H54 (cell line): ENCODE measurements around the gene PIK3CD.
"Not testable (repeated sequence)": the region's sequence is repeated elsewhere in the genome, so short reads cannot be mapped to it uniquely, and the experiment has no call there.

Experiments
- DNase-seq: peaks from one replicate; pipeline ENCODE4 v3.0.0; 2011; ENCODE audit warnings: low spot score, mixed read lengths; ENCODE audit not compliant: insufficient read length
- FAIRE-seq: peaks from 3 replicates; lab custom pipeline; 2011; peaks lifted over from hg19 to GRCh38; lab: Jason Lieb, UNC
- POLR2A ChIP-seq: IDR thresholded peaks from 2 replicates; pipeline ENCODE4 v1.6.1; 2011; ENCODE audit warnings: low read depth, mild to moderate bottlenecking, low read length

PIK3CD gene

DNA sequence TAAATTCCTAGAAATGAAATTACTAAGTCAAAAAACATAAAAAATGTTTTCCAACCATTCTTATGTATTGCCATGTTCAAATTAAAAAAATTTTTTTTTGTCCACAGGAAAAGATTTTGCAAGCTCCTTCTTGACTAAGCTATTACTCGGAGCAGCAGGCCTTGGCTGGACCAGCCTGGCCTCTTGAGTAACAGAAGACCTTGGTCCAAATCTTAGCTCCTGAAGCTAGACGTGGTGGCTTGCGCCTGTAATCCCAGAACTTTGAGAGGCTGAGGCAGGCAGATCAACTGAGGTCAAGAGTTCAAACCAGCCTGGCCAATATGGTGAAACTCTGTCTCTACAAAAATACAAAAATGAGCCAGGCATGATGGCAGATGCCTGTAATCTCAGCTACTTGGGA lies 94.7 kb downstream of the PIK3CD start:
- DNase-seq (no peak), FAIRE-seq (no peak)
- TF ChIP-seq POLR2A: no peak

DNA sequence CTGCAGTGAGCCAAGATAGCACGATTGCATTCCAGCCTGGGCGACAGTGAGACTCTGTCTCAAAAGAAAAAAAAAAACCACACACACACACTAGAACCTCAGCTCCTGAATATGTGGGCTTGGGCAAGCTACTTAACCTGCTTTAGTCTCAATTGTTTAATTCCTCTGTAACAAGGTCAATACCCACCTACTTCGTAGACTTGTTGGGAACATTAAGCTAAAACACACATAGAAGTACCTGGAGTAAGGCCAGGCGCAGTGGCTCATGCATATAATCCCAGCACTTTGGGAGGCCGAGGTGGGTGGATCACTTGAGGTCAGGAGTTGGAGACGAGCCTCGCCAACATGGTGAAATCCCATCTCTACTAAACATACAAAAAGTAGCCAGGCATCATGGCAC lies 95.1 kb downstream of the PIK3CD start:
- DNase-seq: no peak
- no peak for TF ChIP-seq POLR2A

DNA sequence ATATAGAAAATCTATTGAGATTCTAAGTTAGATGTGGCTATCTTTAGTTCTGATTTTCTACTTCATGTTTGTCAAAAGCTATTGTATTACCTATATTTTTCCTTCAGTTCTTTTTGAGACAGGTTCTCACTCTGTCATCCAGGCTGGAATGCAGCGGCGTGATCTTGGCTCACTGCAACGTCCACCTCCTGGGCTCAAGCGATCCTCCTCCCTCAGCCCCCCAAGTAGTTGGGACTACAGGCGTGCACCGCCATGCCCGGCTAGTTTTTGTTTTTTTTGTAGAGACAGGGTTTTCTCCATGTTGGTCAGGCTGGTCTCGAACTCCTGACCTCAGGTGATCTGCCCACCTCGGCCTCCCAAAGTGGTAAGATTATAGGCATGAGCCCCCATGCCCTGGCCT lies 96.9 kb downstream of the PIK3CD start:
- not testable (repeated sequence) for FAIRE-seq, DNase-seq

More for the DNA sequence above, 95.1 kb downstream of the PIK3CD start:
- no peak for FAIRE-seq

DNA sequence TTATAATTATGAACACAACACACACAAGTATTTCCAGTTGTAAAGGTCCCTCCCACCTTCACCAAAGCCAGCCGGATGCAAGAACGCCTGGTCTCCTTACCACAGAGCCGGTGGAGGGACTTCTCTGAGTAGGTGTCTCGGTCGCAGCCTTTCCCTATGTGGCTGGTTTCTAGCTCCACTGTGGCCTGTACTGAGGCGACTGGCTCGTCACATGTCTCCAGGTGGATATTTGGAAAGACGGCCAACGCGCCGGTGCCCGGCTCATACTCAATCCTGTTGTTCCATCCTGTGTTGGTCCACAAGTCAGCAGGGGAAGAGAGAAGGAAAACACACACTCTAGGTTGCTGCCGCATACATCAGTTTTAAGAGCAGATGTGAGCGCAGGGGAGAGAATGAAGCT lies 97.8 kb downstream of the PIK3CD start:
- FAIRE-seq (no peak), DNase-seq (no peak)
- no peak for TF ChIP-seq POLR2A

DNA sequence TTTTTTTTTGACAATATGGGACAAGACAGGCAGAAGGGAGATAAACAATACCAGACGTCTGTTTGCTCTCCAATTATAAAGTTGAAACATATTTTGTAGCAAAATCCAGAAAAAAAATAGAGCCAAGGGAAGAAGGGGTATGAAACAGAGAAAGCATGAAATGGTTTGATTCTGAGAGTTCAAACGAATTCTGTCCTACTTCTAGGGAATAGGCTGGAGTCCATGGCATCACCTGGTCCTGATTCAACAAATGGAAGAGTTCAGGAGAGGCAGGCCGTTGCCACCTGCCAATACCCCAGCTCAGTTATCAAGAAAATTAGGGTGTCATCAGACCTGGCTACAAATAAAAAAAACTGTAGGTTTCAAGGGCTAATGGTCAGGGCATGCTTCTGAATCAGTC lies 100.4 kb downstream of the PIK3CD start:
- no peak for FAIRE-seq

DNA sequence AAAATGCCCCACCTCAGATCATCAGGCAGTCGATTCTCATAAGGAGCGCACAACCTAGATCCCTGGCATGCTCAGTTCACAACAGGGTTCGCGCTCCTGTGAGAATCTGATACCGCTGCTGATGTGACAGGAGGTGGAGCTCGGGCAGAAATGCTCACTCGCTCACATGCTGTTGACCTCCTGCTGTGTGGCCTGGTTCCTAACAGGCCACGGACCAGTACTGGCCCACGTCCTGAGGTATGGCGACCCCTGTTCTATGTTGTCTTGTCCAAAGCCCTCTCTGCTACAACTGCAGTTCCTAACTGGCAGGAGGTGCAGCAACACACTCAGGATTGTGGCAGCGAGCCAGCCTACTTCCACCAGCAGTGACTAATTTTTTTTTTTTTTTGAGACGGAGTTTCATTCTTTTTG lies 101.6 kb downstream of the PIK3CD start:
- no peak for TF ChIP-seq POLR2A
- DNase-seq (peak; percentile 51), FAIRE-seq (no peak)

More for the DNA sequence above, 100.4 kb downstream of the PIK3CD start:
- no peak for DNase-seq
- TF ChIP-seq POLR2A: no peak

DNA sequence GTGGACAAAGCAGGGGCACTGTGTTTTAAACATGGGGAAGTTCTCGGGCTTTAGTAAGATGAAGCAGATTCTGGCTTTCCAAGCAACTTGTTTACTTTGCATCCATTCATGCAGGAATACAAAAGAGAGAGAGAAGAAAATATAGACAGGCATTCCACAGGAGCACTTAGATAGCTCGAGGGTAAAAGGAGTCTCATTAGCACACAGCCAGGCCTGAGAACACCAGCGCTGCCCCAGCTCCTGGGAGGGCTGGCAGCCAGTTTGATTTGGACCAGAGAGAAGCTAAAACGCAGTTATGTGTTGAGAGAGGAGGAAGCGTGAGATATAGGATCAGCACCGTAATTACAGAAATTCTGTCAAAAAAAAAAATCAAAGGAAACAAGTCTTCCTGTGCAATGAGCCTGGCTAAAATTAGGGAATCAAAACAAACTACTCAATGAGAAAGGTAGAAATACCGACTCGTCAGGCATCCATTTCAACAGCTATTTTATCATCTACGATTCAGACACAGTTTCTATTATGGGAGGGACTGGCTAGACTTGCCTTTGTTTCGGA lies 104.0 kb downstream of the PIK3CD start:
- DNase-seq (no peak), FAIRE-seq (no peak)
- TF ChIP-seq POLR2A: no peak

DNA sequence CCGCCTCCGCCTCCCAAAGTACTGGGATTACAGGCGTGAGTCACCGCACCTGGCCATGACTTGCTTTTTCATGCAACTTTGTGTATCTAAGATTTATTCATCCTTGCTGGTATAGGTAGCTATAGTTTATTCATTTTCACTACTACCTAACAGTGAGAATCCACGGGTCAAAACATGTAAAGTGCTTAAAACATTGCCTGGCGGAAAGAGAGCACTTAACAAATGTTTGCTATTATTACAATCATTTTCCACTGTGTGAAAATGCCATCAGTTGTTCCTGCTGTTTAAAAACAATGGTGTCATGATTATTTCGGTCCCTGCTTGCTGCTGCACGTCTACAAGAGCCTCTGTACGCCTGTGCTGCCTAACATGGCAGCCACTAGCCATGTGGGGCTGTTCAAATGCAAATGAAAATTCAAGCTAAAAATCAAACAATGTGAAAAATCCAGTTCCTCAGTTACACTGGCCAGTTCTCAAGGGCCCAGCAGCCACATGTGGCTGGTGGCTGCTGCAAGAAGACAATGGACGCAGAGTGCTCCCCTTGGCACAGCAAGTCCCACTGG lies 107.1 kb downstream of the PIK3CD start:
- no peak for DNase-seq
- FAIRE-seq: no peak
- TF ChIP-seq POLR2A: no peak

DNA sequence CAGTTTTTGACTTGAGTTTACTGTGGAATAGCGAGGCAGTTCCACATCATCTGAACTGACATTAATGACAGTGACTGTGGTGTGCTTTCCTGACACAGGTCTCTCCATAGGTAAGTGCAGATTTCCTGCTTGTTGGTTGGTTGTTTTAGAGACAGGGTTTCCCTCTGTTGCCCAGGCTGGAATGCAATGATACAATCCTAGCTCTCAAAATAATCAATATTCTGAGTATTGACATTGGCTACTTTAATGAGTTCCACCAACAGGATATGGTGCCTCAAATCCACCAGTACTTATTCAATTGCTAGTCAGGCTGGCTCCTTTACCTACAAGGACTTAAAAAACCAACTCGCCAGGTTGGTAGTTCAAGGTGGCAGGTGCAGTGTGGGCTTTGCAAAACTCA lies 108.4 kb downstream of the PIK3CD start:
- DNase-seq: no peak
- no peak for TF ChIP-seq POLR2A
- no peak for FAIRE-seq

DNA sequence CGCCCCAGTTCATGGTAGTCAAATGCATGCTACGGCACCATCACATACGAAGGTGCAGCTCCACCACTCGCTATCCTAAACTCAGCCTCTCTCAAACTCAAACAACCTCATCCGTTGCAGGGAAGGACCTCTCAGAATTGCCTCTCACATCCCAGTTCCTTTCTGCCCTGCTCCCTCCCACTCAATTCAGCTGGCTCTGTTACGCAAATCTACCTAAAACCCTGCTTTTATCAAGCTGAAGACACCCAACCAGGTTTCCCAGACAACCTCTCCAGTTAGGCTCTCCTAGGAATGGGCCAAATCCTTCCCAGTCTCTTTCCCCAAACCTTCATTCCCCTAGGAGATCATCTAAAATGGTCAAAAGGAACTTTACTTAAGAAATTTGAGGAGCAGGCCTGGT lies 109.3 kb downstream of the PIK3CD start:
- no peak for TF ChIP-seq POLR2A
- FAIRE-seq (no peak), DNase-seq (no peak)

DNA sequence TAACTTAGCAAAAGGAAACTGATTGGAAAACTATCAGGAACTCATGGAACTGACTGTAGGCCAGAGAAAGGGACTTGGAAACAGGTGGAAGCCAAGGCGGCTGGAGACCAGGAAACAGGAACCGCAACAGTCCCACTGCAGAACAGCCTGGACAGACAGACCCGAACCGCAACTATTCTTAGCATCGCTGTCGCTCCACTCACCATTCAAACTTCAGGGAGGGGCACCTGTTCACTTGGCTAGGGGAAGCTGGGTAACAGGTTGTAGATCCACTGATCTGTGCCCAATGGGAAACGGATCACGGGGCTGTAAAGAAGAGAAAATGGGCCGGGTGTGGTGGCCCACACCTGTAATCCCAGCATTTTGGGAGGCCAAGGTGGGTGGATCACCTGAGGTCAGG lies 110.3 kb downstream of the PIK3CD start:
- FAIRE-seq (no peak), DNase-seq (no peak)
- no peak for TF ChIP-seq POLR2A

DNA sequence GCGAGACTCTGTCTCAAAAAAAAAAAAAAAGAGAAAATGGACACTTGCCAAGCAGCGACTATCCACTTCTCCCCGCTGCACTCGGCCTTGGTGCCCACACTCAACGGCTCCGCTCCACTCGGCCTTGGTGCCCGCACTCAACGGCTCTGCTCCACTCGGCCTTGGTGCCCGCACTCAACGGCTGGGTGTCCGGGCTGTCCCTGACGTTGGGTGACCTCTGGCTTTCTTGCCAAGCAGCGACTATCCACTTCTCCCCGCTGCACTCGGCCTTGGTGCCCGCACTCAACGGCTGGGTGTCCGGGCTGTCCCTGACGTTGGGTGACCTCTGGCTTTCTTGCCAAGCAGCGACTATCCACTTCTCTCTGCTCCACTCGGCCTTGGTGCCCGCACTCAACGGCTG lies 110.9 kb downstream of the PIK3CD start:
- not testable (repeated sequence) for FAIRE-seq, DNase-seq

DNA sequence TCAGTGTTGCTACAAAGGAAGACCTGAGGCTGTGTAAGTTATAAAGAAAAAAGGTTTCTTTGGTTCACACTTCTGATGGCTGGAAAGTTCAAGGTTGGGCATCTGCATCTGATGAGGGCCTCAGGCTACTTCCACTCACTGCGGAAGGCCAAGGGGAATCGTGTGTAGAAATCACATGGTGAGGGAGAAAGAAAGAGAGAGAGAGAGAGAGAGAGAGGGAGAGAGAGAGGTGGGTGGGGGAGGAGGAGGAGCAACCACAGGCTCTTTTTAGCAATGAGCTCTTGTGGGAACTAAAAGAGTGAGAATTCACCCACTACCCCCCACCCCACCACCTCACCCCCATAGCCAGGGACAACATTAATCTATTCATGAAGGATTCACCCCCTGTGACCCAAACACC lies 112.4 kb downstream of the PIK3CD start:
- no peak for FAIRE-seq

DNA sequence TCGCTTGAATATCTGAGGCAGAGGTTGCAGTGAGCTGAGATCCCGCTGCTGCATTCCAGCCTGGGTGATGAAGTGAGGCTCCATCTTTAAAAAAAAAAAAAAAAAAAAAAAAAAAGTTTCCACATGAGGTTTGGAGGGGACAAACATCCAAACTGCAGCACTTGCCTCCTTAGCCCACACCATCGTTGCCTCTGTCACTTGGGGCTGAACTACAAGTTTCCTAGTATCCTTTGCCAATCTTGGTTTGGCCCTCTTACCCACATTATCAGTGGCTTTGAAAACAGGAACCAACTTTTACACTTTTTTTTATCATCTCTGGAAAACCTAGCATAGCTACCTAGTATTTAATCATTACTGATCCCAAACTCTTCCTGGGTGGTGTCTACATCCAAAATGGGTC lies 113.0 kb downstream of the PIK3CD start:
- FAIRE-seq: no peak
- no peak for TF ChIP-seq POLR2A
- no peak for DNase-seq

More for the DNA sequence above, 112.4 kb downstream of the PIK3CD start:
- no peak for TF ChIP-seq POLR2A
- no peak for DNase-seq

DNA sequence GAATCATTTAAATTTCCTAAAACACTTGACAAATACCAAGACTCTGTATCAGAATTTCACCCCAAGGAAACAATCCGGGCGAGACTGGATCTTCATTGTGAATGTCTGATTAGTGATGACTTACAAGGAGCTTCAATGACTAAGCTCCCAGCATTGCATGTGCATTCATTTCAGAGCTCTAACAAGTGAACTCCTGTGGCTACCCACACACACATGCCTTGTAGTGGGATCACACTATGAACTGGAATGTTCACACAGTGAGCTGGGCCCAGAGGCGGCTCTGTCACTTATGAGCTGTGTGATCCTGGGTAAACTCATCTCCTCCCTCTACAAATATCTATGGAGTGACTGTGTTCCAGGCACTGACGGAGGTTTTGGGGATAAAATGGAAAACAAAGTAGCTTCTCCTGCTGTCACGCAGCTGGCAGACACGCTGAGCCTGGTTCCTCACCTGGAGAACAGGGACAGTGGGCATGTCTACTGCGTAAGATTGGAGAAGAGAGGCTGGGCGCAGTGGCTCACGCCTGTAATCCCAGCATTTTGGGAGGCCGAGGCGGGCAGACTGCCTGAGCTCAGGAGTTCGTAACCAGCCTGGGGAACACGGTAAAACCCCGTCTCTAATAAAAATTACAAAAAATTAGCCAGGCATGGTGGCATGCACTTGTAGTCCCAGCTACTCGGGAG lies 115.4 kb downstream of the PIK3CD start:
- FAIRE-seq (peak; percentile 98), DNase-seq (peak; percentile 49)
- TF ChIP-seq POLR2A: no peak
